Measurements from ENCODE around the gene CHST10. TPM values are rescaled to one million over a fixed set of nuclear protein-coding genes. Genes with fewer than 3 reads are reported as not detected.
"Not testable (repeated sequence)": the region's sequence is repeated elsewhere in the genome, so short reads cannot be mapped to it uniquely, and the experiment has no call there.

CHST10 gene
- total RNA-seq, 2 donors from 2014 or later = 17.6 to 18.5 TPM

GRCh38 chr2:100350661-100351185 lies 66.7 kb downstream of the CHST10 start:
- no peak overlapping the region for H3K4me3 Mint-ChIP-seq
- no peaks in the 10 kb centered on the region for H3K27me3 Mint-ChIP-seq (ENCODE audit: insufficient read depth)
- H3K27ac ChIP-seq (ENCODE audit: low read depth, low read length) = no peak overlapping the region
- no peaks in the 10 kb centered on the region for H3K36me3 Mint-ChIP-seq (ENCODE audit: low read depth)
- no peaks in the 10 kb centered on the region for H3K36me3 ChIP-seq (ENCODE audit: control insufficient read depth, insufficient read depth, low read length)
- TF ChIP-seq, protein P1, sequence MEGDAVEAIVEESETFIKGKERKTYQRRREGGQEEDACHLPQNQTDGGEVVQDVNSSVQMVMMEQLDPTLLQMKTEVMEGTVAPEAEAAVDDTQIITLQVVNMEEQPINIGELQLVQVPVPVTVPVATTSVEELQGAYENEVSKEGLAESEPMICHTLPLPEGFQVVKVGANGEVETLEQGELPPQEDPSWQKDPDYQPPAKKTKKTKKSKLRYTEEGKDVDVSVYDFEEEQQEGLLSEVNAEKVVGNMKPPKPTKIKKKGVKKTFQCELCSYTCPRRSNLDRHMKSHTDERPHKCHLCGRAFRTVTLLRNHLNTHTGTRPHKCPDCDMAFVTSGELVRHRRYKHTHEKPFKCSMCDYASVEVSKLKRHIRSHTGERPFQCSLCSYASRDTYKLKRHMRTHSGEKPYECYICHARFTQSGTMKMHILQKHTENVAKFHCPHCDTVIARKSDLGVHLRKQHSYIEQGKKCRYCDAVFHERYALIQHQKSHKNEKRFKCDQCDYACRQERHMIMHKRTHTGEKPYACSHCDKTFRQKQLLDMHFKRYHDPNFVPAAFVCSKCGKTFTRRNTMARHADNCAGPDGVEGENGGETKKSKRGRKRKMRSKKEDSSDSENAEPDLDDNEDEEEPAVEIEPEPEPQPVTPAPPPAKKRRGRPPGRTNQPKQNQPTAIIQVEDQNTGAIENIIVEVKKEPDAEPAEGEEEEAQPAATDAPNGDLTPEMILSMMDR (conservative IDR thresholded peaks at IDR 0.05) = no peak
- no peaks in the 10 kb centered on the region for H3K27me3 ChIP-seq (ENCODE audit: control insufficient read depth, insufficient read depth, low read length, poor library complexity, severe bottlenecking)
- peaks cover 6% of the 10 kb centered on the region for H3K9me3 Mint-ChIP-seq
- H3K4me1 Mint-ChIP-seq = peaks cover 5% of the 10 kb centered on the region
- H3K4me1 ChIP-seq (ENCODE audit: control insufficient read depth, insufficient read depth, low read length) = no peaks in the 10 kb centered on the region
- H3K9ac ChIP-seq (ENCODE audit: extremely low read depth, low read length, poor library complexity, severe bottlenecking) = no peak overlapping the region
- no peak for DNase-seq
- no peaks in the 10 kb centered on the region for H3K9me3 ChIP-seq (ENCODE audit: control insufficient read depth, low read length)
- no peak overlapping the region for H3K4me3 ChIP-seq (ENCODE audit: low read length)
- WGBS, 2 experiments (ENCODE audit: insufficient coverage in 1 of 2, insufficient read length in 1 of 2) = 90 to 100% methylated on average over 5 to 13 of the region's 13 CpGs
- H3K27ac Mint-ChIP-seq = no peak overlapping the region

GRCh38 chr2:100345144-100345543 lies 72.3 kb downstream of the CHST10 start:
- H3K4me3 ChIP-seq (ENCODE audit: low read length); H3K4me1 ChIP-seq (ENCODE audit: control insufficient read depth, insufficient read depth, low read length); H3K27me3 Mint-ChIP-seq (ENCODE audit: insufficient read depth); H3K27ac Mint-ChIP-seq; H3K27ac ChIP-seq (ENCODE audit: low read depth, low read length); H3K9ac ChIP-seq (ENCODE audit: extremely low read depth, low read length, poor library complexity, severe bottlenecking); H3K4me3 Mint-ChIP-seq; H3K36me3 Mint-ChIP-seq (ENCODE audit: low read depth); H3K4me1 Mint-ChIP-seq; H3K27me3 ChIP-seq (ENCODE audit: control insufficient read depth, insufficient read depth, low read length, poor library complexity, severe bottlenecking); DNase-seq; H3K36me3 ChIP-seq (ENCODE audit: control insufficient read depth, insufficient read depth, low read length): not testable (repeated sequence)
- H3K9me3 Mint-ChIP-seq = peaks cover 23% of the 10 kb centered on the region
- peaks cover 14% of the 10 kb centered on the region for H3K9me3 ChIP-seq (ENCODE audit: control insufficient read depth, low read length)
- 89% methylated on average over 1 of the region's 1 CpG; no CpG with 5 or more reads in 1 of the 2 experiments for WGBS, 2 experiments (ENCODE audit: insufficient coverage in 1 of 2, insufficient read length in 1 of 2)

- no peaks in the 10 kb centered on the region for H3K27me3 Mint-ChIP-seq (ENCODE audit: insufficient read depth)
- Histone ChIP-seq H3K4me3 (ENCODE audit: low read length) (no peak overlapping the region), H3K36me3 (ENCODE audit: control insufficient read depth, insufficient read depth, low read length) (no peaks in the 10 kb centered on the region), H3K9me3 (ENCODE audit: control insufficient read depth, low read length) (peaks cover 14% of the 10 kb centered on the region), H3K9ac (ENCODE audit: extremely low read depth, low read length, poor library complexity, severe bottlenecking) (no peak overlapping the region), H3K27me3 (ENCODE audit: control insufficient read depth, insufficient read depth, low read length, poor library complexity, severe bottlenecking) (no peaks in the 10 kb centered on the region), H3K4me1 (ENCODE audit: control insufficient read depth, insufficient read depth, low read length) (no peaks in the 10 kb centered on the region), H3K27ac (ENCODE audit: low read depth, low read length) (no peak overlapping the region)
- 92 to 96% methylated on average over 4 of the region's 4 CpGs for WGBS, 2 experiments (ENCODE audit: insufficient coverage in 1 of 2, insufficient read length in 1 of 2)
- TF ChIP-seq, protein P1 (conservative IDR thresholded peaks at IDR 0.05) = no peak
- no peaks in the 10 kb centered on the region for H3K36me3 Mint-ChIP-seq (ENCODE audit: low read depth)
- H3K4me3 Mint-ChIP-seq = no peak overlapping the region
- H3K4me1 Mint-ChIP-seq = no peaks in the 10 kb centered on the region
- no peak overlapping the region for H3K27ac Mint-ChIP-seq
- peaks cover 17% of the 10 kb centered on the region for H3K9me3 Mint-ChIP-seq
- DNase-seq = no peak
Observed at GRCh38 chr2:100344433-100344832, 73.0 kb downstream of the CHST10 start.

GRCh38 chr2:100342466-100342865 lies 75.0 kb downstream of the CHST10 start:
- H3K4me3 Mint-ChIP-seq; H3K27me3 Mint-ChIP-seq (ENCODE audit: insufficient read depth): not testable (repeated sequence)
- WGBS, 2 experiments (ENCODE audit: insufficient coverage in 1 of 2, insufficient read length in 1 of 2) = 85% methylated on average over 2 of the region's 2 CpGs; no CpG with 5 or more reads in 1 of the 2 experiments

More at GRCh38 chr2:100342466-100342865, 75.0 kb downstream of the CHST10 start:
- H3K36me3 ChIP-seq (ENCODE audit: control insufficient read depth, insufficient read depth, low read length); H3K27me3 ChIP-seq (ENCODE audit: control insufficient read depth, insufficient read depth, low read length, poor library complexity, severe bottlenecking); H3K36me3 Mint-ChIP-seq (ENCODE audit: low read depth); H3K27ac ChIP-seq (ENCODE audit: low read depth, low read length); H3K27ac Mint-ChIP-seq; H3K4me3 ChIP-seq (ENCODE audit: low read length); H3K4me1 ChIP-seq (ENCODE audit: control insufficient read depth, insufficient read depth, low read length); DNase-seq; H3K4me1 Mint-ChIP-seq; H3K9ac ChIP-seq (ENCODE audit: extremely low read depth, low read length, poor library complexity, severe bottlenecking): not testable (repeated sequence)
- H3K9me3 Mint-ChIP-seq = peaks cover 16% of the 10 kb centered on the region
- H3K9me3 ChIP-seq (ENCODE audit: control insufficient read depth, low read length) = peaks cover 14% of the 10 kb centered on the region

Other genes with a start within 250 kb of the CHST10 start
- under 1 TPM; 0.40 to 0.71 TPM for gene LONRF2, start 95.2 kb downstream of the CHST10 start, total RNA-seq
- not detected for gene NMS, start 52.8 kb upstream of the CHST10 start, total RNA-seq
- 10 to 100 TPM; 40.3 to 46.1 TPM for gene PDCL3, start 145.3 kb upstream of the CHST10 start, total RNA-seq

All from endodermal cell (in vitro differentiated cells).